Spleen (tissue), 11 donors: Measurements from ENCODE around the gene PRKG1. TPM values are rescaled to one million over a fixed set of nuclear protein-coding genes. Genes with fewer than 3 reads are reported as not detected.

Experiments used
- DNase-seq: peaks from one replicate; pipeline ENCODE4 v3.0.0-alpha.2; 2020
- H3K27ac ChIP-seq, 8 donors: fragments of 200-600 bp; sonication (generic) in 7 of 8; 1 replicate in 4 of 8; 2 replicates in 4 of 8; pipeline versions ENCODE4 v1.5.0 to v1.8.0; 2016 to 2021; ENCODE audit warnings: inconsistent platforms in 4 of 8, mild to moderate bottlenecking in 4 of 8, moderate library complexity in 1 of 8
- H3K27me3 ChIP-seq, 7 donors: fragments of 200-600 bp; sonication (generic) in 6 of 7; replicated peaks in 1 of 7; 1 replicate in 4 of 7; 2 replicates in 3 of 7; pipeline versions ENCODE4 v1.5.0 to v1.8.0; 2016 to 2021; ENCODE audit warnings: inconsistent platforms in 3 of 7, mild to moderate bottlenecking in 1 of 7
- H3K36me3 ChIP-seq, 6 donors: fragments of 200-600 bp; sonication (generic) in 5 of 6; 1 replicate in 4 of 6; 2 replicates in 2 of 6; pipeline versions ENCODE4 v1.5.0 to v1.8.0; 2016 to 2021; ENCODE audit warnings: inconsistent platforms in 2 of 6
- H3K4me1 ChIP-seq, 6 donors: fragments of 200-600 bp; sonication (generic) in 5 of 6; 1 replicate in 3 of 6; 2 replicates in 3 of 6; pipeline versions ENCODE4 v1.5.0 to v1.8.0; 2016 to 2021; ENCODE audit warnings: inconsistent platforms in 3 of 6
- H3K4me3 ChIP-seq, 8 donors: fragments of 200-600 bp; sonication (generic) in 7 of 8; 1 replicate in 4 of 8; 2 replicates in 4 of 8; pipeline versions ENCODE4 v1.5.0 to v1.8.0; 2016 to 2021; ENCODE audit warnings: inconsistent platforms in 4 of 8, mild to moderate bottlenecking in 4 of 8, moderate library complexity in 2 of 8
- H3K9me3 ChIP-seq, 8 donors: fragments of 200-600 bp; sonication (generic) in 7 of 8; 1 replicate in 4 of 8; 2 replicates in 4 of 8; pipeline versions ENCODE4 v1.5.0 to v1.8.0; 2016 to 2021; ENCODE audit warnings: inconsistent platforms in 4 of 8
- CTCF ChIP-seq, 11 experiments: fragments of 200-600 bp in 7 of 11; fragments of 450-650 bp in 4 of 11; sonication (generic) in 4 of 11; IDR thresholded peaks in 8 of 11; conservative IDR thresholded peaks in 3 of 11; 1 replicate in 7 of 11; 2 replicates in 4 of 11; pipeline versions ENCODE4 v1.4.0 to v1.8.0; 2016 to 2021; ENCODE audit warnings: antibody characterized with exemption in 11 of 11, inconsistent platforms in 4 of 11, mild to moderate bottlenecking in 1 of 11
- POLR2A ChIP-seq, 3 donors: fragments of 450-650 bp; IDR thresholded peaks; one replicate each; pipeline ENCODE4 v1.5.1; 2017; ENCODE audit warnings: antibody characterized with exemption in 3 of 3, mild to moderate bottlenecking in 1 of 3
- POLR2AphosphoS5 ChIP-seq, 3 donors: sonication (generic); formaldehyde crosslinking; IDR thresholded peaks; one replicate each; pipeline ENCODE4 v1.5.1; 2017; ENCODE audit warnings: antibody characterized with exemption in 3 of 3
- WGBS, 5 donors: extraction: QIAGEN DNeasy Blood & Tissue Kit in 3 of 5; methylation state at CpG; one replicate each; pipeline versions ENCODE4 v1.1.5 to v1.1.7; 2013 to 2018; 5-methylcytosine and 5-hydroxymethylcytosine counted together
- intact Hi-C: fragments of 100-400 bp; cut with DNase I; formaldehyde crosslinking; loops from one replicate; pipeline ENCODE4 v1.15.0; 2023; ENCODE audit warnings: low total_unique reads
- polyA plus RNA-seq, 3 donors: library from polyadenylated mRNA; stranded (reverse); fragments of 200-250 nt; gene quantifications; one replicate each; pipeline ENCODE4 v1.2.1, GENCODE V29; 2013
- total RNA-seq, 7 donors: library from RNA; depleted of rRNA in 3 of 7; stranded (reverse); fragments of >200 nt in 3 of 7; fragmentation: NEBNext Ultra II Directional in 4 of 7; extraction: Animal tissue kit (Norgen Biotek cat#: 25700) in 4 of 7; gene quantifications; one replicate each; pipeline versions ENCODE4 v1.1.0 to v1.2.1, GENCODE V29; 2016 to 2021
- donor health status: healthy with polysubstance abuse.
- donor health status: DM: no; HTN: no; CAD: no; lungs with moderate emphysema.
- donor health status: DM: no; HTN: no; CAD: no.
- donor health status: Bipolar disorder and iron deficiency.
- donor health status: healthy.
- donor health status: DM: no; HTN: no; CAD: no.
- donor health status: DM: yes; HTN: yes; CAD: no.

The PRKG1 gene
- total and polyA plus RNA-seq, 10 donors, result 0.65 to 10.5 (median 7.2) TPM

GRCh38 chr10:51672039-51672535 lies 597.8 kb downstream of the PRKG1 start:
- DNase-seq, result no peak
- no peak for TF ChIP-seq POLR2A (IDR thresholded peaks at IDR 0.05)
- no peak for TF ChIP-seq POLR2AphosphoS5 (IDR thresholded peaks at IDR 0.05)
- TF ChIP-seq CTCF (IDR thresholded peaks at IDR 0.05 in 8 of 11, conservative IDR thresholded peaks at IDR 0.05 in 3 of 11), result no peak
- Histone ChIP-seq H3K9me3 (peaks cover 0 to 14% (median 7%) of the 10 kb centered on the region in 8 donors), H3K4me1 (peaks cover 0 to 6% (median 0%) of the 10 kb centered on the region in 6 donors), H3K4me3 (no peak overlapping the region), H3K27ac (no peak overlapping the region), H3K36me3 (no peaks in the 10 kb centered on the region), H3K27me3 (no peaks in the 10 kb centered on the region)
- intact Hi-C loops, result no loop called here

- Histone ChIP-seq H3K4me3 (no peak overlapping the region), H3K4me1 (no peaks in the 10 kb centered on the region), H3K9me3 (peaks cover 0 to 14% (median 7%) of the 10 kb centered on the region in 8 donors), H3K27me3 (peaks cover 0 to 16% (median 0%) of the 10 kb centered on the region in 7 donors), H3K27ac (no peak overlapping the region), H3K36me3 (no peaks in the 10 kb centered on the region)
- no peak for DNase-seq
- intact Hi-C loops, result no loop called here
- TF ChIP-seq POLR2AphosphoS5 (IDR thresholded peaks at IDR 0.05) (no peak), POLR2A (IDR thresholded peaks at IDR 0.05) (no peak), CTCF (IDR thresholded peaks at IDR 0.05 in 8 of 11, conservative IDR thresholded peaks at IDR 0.05 in 3 of 11) (no peak)
These were observed 600.8 kb downstream of the PRKG1 start for GRCh38 chr10:51675088-51675487.

- intact Hi-C loops, result no loop called here
- Histone ChIP-seq H3K4me3 (no peak overlapping the region), H3K36me3 (no peaks in the 10 kb centered on the region), H3K9me3 (no peaks in the 10 kb centered on the region), H3K4me1 (no peaks in the 10 kb centered on the region), H3K27me3 (peaks cover 0 to 18% (median 0%) of the 10 kb centered on the region in 7 donors), H3K27ac (no peak overlapping the region)
- 81 to 91% (median 86%) methylated on average over 6 of the region's 6 CpGs for WGBS, 5 donors
- no peak for DNase-seq
- no peak for TF ChIP-seq POLR2A (IDR thresholded peaks at IDR 0.05)
- no peak for TF ChIP-seq CTCF (IDR thresholded peaks at IDR 0.05 in 8 of 11, conservative IDR thresholded peaks at IDR 0.05 in 3 of 11)
- no peak for TF ChIP-seq POLR2AphosphoS5 (IDR thresholded peaks at IDR 0.05)
These were observed 605.6 kb downstream of the PRKG1 start for GRCh38 chr10:51679841-51680240.

GRCh38 chr10:51683031-51683691 lies 608.9 kb downstream of the PRKG1 start:
- TF ChIP-seq POLR2A (IDR thresholded peaks at IDR 0.05) (no peak), CTCF (IDR thresholded peaks at IDR 0.05 in 8 of 11, conservative IDR thresholded peaks at IDR 0.05 in 3 of 11) (no peak), POLR2AphosphoS5 (IDR thresholded peaks at IDR 0.05) (no peak)
- DNase-seq, result no peak
- no peaks in the 10 kb centered on the region for H3K4me1 ChIP-seq

More at GRCh38 chr10:51683031-51683691, 608.9 kb downstream of the PRKG1 start:
- Histone ChIP-seq H3K4me3 (no peak overlapping the region), H3K27ac (no peak overlapping the region), H3K36me3 (no peaks in the 10 kb centered on the region), H3K27me3 (peaks cover 0 to 11% (median 0%) of the 10 kb centered on the region in 7 donors), H3K9me3 (no peaks in the 10 kb centered on the region)
- WGBS, 5 donors, result 76 to 88% (median 78%) methylated on average over 4 of the region's 4 CpGs
- intact Hi-C loops, result no loop called here
